GM19099 (cell line): Measurements from ENCODE around the gene CAND1.

Experiments
- POLR2A ChIP-seq: IDR thresholded peaks from 3 replicates; pipeline ENCODE4 v1.6.1; 2011; ENCODE audit warnings: low read depth; ENCODE audit not compliant: insufficient read length; ENCODE audit errors: extremely low read depth

Gene CAND1

DNA sequence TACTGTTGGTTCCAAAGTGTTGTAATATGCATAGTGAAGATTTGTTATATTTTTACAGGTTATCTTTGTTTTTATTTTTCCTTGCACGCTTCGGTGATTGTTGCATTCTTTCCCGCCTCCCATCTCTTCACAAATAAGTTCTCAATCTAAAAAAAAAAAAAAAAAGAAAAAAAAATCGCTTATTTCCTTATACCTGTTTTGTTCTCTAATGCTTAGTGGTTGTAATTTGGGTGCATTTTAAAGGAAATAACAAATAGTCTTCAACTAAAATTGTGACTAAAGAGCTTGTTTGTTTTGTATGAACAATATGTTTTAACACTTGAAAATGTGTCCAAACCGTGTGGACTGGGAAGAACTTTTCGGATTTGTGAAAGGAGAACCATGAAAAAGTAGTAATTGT lies 1.5 kb downstream of the CAND1 start:
- no peak for TF ChIP-seq POLR2A

DNA sequence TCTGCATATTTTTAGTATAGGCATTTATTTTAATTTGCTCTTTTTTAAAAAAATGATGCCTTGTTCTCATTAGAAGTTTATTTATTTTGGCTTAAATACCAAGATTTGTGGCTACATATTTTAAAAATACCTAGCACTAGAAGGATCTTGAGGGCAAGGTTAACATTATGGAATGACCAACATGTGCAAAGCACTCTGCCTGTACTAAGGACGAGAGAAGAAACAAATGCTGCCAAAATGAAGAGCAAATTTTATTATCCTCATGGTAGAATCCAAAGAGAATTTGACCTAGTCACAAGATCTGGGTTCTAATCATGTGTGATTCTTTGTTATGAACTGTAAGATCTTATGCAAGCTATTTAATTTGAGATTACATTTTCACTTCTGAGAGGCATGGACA lies 2.8 kb downstream of the CAND1 start:
- no peak for TF ChIP-seq POLR2A

DNA sequence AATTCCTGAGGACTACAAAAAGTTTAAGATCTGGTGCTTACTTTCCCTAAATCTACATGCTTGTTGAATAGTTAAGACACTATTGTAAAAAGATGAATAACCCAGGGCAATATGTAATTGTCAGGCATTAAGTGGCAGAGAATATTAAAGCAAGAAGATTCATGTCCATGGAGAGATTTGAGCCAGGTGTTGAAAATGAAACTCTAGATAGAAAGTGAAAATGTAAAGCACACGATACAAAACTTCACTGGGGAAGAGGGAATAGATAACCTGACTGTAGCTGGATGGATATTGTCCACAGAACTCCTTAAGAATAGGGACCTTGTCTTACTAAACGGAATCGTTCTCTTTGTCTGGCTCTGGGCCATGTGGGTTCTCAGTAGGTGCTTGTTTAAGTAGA lies 5.0 kb downstream of the CAND1 start:
- no peak for TF ChIP-seq POLR2A

DNA sequence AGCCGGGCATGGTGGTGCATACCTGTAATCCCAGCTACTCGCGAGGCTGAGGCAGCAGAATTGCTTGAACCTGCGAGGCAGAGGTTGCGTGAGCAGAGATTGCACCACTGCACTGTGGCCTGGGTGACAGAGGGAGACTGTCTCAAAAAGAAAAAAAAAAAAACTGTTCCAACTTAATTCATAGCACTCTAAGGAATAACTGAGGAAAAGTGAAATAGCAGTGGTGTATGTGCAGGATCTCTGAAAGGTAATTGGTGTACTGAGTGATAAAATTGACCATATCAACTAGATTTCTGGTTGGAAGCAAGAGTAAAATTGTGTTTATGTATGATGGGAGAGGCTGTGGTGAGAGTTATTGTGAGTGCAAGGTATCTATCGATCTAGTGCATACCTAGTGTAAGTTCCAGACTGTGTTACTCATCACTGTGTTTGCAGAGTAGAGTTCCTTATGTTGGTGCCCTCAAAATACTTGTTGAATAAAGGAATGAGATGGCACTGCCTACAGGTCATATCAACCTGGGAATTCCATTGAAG lies 6.3 kb downstream of the CAND1 start:
- TF ChIP-seq POLR2A: no peak

DNA sequence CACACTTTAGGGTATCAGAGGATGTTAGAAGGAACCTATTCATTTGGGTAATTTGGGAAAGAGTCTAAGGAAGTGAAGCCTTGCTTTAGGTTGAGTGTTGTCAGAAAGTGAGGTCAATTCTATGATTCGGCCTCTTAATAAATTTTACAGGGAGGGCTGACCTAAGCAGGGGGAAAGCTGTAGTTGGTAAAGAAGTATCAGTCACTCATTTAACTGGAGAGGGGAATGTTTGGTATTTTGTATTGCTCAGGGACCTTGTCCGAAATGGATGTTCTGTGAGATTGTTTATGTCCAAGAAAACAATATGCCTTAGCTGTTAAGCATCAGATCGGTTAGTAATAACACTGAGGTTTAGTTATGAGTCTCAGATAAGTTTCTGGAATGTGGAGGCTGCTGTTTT lies 7.3 kb downstream of the CAND1 start:
- no peak for TF ChIP-seq POLR2A

DNA sequence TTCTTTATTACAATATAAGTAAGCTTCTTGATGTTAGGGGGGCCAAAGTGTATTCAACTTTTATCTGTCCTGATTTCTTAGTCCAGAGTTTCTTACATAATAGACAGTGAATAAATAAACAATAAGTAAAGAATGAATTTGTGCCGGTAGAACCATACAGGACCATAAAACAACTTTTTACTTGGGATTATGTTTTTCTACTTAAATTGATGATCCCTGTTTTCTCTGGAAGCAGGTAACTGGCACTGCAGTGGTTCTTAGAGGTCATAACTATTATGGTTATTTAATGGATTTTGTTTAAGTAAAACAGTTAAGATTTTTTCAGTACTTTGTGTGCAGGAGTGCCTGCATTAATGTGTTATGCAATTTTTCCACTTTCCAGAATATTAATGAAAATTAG lies 10.5 kb downstream of the CAND1 start:
- no peak for TF ChIP-seq POLR2A

DNA sequence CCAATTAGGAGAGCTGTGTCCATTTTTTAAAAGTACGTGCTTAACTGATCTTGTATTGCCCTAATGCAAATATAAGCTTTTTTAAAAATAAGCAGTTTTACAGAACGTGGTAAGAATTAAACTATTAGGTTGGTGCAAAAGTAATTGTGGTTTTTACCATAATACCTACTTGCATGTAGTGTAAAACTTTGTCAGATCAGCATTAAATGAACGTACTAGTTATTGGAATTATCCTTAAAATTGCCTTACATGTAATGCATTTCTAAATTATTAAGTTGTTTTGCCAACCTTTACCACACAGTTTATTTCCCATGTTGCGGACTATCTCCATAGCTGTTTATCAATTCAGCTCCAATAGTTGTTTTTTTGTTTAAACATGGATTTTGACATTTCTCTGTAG lies 10.9 kb downstream of the CAND1 start:
- TF ChIP-seq POLR2A: no peak

DNA sequence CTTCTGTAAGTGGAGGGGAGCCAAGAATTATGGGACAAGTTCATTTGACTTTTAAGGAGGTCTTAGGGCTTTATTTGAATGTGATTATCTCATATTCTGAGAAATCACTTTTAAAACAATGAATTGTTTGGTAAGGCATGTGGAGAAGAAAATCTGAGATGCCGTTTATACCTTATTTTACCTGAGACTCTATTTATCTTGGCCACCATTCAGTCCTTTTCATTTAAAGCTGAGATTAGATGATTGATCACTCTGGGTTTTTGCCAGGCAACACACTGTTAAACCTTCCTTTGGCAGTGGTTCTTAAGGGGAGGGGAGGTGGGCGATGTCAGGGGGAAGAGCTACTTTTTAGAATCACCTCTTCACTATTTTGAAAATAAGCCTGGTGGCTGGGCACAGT lies 11.4 kb downstream of the CAND1 start:
- TF ChIP-seq POLR2A: no peak

DNA sequence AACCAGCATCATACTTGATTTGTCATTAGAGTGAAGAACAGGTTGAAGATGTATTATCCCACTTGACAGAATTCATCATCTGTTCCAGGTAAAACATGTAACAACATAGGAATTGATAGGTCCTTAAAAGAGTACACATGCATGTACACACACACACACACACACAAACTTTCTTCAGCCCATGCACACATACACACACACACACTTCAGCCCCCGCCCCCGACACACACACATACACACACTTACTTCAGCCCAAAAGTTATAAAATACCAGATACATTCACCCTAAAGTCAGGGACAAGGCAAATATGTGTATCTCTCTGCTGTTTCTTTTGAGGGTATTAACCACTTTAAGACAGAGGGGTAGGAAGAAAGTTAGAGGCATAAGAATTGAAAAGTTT lies 15.4 kb downstream of the CAND1 start:
- TF ChIP-seq POLR2A: no peak

DNA sequence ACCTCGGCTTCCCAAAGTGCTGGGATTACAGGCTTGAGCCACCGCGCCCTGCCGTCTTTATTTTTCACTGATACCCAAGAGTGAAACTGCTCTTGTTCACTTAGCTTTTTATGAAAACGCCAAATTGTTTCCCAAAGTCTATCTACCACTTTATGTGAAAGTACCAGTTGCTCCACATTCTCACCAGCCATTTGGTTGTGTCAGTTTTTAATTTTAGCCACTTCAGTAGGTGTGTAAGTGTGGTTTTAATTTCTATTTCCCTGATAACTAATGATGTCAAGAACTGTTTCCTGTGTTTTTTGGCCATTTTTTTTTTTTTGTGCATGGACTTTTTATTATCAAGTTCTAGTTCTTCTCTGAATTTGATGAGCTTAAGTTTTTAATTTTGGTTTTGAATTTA lies 17.1 kb downstream of the CAND1 start:
- no peak for TF ChIP-seq POLR2A

DNA sequence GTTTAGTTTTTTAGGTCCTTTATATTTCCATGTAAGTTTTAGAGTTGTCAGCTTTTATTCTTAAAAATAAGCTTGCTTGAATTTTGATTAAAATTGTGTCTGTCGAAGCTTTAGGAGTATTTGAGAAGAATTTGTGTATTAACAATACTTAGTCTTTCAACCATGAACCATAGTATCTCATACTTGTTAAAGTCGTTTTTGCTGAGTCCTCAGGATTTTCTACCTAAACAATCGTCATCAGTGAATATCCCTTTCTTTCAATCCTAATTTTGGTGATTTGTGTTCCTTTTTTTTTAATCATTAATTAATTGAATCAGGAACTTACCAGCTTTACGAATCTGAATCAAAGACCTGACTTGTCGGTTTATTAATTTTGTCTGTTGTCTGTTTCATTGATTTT lies 18.2 kb downstream of the CAND1 start:
- TF ChIP-seq POLR2A: no peak

DNA sequence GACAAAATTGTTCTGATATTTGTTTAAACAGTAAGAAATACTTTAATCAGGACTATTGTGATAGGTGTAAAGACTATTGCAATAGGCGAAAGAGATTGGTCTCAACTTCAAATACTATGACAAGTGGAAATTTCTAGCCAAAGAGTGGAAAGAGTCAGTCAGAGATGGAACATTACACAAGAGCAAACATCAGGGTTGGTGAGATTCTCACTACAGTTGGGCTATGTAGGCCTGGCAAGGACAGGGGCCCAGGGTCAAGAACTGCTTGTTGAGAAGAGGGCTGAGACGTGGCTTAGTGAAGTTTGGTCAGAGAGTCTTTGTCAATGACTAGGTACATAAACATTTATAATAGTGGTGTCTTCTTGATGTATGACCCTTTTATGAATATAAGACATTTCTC lies 19.4 kb downstream of the CAND1 start:
- no peak for TF ChIP-seq POLR2A

DNA sequence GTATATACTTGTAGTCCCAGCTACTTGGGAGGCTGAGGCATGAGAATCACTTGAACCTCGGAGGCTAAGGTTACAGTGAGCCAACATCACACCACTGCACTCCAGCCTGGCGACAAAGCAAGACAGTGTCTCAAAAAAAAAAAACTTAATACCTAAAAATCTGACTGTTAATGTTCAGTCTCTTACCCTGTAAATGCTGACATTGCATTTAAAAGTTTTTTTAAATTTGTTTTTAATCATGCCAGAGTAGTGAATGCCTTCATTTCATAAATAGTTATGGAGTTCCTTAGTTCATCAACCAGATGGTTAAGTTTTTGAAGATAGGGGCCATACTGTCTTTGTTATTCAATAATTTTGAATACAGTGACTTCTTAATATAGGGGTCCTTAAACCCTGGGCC lies 21.2 kb downstream of the CAND1 start:
- TF ChIP-seq POLR2A: no peak

DNA sequence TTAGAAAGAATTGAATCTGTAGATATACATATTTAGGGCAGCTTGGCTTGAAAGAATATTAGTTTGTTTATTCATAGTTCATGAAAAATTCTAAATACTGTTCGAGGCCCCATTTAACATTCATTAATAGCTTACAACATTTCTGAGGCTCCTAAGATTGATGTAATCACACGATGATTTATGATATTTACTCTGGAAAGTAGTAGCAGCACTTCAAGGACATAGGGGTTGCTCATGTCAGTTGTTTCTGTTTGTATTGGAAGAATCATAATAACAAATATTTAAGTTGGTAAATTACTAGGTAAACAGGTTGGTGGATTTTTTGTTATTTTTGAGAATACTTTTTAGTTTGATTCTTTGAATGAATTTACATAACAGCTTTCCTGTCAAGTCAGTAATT lies 30.4 kb downstream of the CAND1 start:
- no peak for TF ChIP-seq POLR2A

DNA sequence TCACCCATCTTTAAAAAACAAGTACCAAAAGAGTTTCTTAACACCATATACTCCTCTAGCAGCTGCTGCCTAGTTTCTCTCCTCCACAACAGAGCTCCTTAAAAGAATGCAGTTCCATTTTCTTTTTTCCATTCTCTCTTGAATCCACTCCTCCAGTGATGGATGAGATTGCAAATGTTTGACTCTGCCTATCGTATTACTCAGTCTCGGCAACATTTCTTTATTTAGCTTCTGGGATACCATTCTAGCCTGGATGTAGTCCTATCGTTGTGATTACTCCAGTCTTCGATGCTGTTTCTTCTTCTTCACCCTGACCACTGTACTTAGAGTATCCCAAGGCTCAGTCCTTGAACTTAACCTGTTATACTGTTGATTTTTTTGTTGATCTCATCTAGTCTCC lies 30.8 kb downstream of the CAND1 start:
- TF ChIP-seq POLR2A: no peak

DNA sequence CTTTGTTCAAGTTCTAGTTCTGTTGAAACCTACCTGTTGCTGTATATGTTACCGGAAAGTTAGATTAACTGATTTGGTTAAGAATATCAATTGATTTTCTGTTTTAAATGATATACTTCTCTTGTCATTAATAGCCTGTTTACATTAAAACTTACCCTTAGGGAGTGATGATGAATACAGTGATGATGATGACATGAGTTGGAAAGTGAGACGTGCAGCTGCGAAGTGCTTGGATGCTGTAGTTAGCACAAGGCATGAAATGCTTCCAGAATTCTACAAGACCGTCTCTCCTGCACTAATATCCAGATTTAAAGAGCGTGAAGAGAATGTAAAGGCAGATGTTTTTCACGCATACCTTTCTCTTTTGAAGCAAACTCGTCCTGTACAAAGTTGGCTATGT lies 33.0 kb downstream of the CAND1 start:
- no peak for TF ChIP-seq POLR2A

DNA sequence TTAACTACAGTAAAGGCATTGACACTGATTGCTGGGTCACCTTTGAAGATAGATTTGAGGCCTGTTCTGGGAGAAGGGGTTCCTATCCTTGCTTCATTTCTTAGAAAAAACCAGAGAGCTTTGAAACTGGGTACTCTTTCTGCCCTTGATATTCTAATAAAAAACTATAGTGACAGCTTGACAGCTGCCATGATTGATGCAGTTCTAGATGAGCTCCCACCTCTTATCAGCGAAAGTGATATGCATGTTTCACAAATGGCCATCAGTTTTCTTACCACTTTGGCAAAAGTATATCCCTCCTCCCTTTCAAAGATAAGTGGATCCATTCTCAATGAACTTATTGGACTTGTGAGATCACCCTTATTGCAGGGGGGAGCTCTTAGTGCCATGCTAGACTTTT lies 36.4 kb downstream of the CAND1 start:
- TF ChIP-seq POLR2A: no peak

DNA sequence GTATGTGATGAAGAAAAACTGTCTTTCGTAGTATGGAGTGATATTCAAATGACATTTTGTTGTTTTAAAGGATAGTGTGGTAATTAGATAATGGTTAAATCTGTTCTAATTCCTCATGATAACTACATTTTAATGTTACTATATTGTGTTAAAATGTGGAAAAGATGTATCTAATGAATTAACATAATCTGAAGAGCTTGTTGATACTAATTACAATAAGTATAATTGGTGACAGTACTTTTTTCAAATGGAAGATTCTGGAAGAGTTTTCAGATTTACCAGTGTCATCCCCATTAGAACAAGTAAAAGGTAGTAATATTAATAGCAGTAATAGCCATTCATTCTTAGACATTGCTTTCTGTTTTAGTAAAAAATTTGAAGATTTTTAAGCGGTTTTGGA lies 37.6 kb downstream of the CAND1 start:
- TF ChIP-seq POLR2A: no peak
